ENCODE results near the gene ZBTB34. TPM values are rescaled to one million over a fixed set of nuclear protein-coding genes. Genes with fewer than 3 reads are reported as not detected.
"Not testable (repeated sequence)": the region's sequence is repeated elsewhere in the genome, so short reads cannot be mapped to it uniquely, and the experiment has no call there.

ZBTB34 gene
- total RNA-seq, 1 donor from 2014 or later: 21.9 TPM

GRCh38 chr9:126822873-126823272 lies 37.6 kb upstream of the ZBTB34 start:
- Histone ChIP-seq H3K4me1 (no peaks in the 10 kb centered on the region), H3F3A (ENCODE audit: low read depth) (no peaks in the 10 kb centered on the region), H3K36me3 (peaks cover 8% of the 10 kb centered on the region), H2AFZ (replicated peaks) (no peak overlapping the region), H4K20me1 (ENCODE audit: low read depth) (no peaks in the 10 kb centered on the region), H3K9me3 (ENCODE audit: low read depth) (peaks cover 15% of the 10 kb centered on the region), H3K9ac (no peak overlapping the region), H3K4me2 (no peak overlapping the region), H3K27me3 (no peaks in the 10 kb centered on the region), H3K79me2 (ENCODE audit: low read depth) (peaks cover 22% of the 10 kb centered on the region), H3K4me3 (no peak overlapping the region), H3K27ac (no peak overlapping the region)
- H3K9me3 Mint-ChIP-seq: peaks cover 31% of the 10 kb centered on the region
- H3K36me3 Mint-ChIP-seq: peaks cover 35% of the 10 kb centered on the region
- TF ChIP-seq CTCF (IDR thresholded peaks at IDR 0.05): no peak
- no peak for TF ChIP-seq EZH2 (IDR thresholded peaks at IDR 0.05)
- TF ChIP-seq EZH2phosphoT487 (IDR thresholded peaks at IDR 0.05): no peak
- H3K4me3 Mint-ChIP-seq: no peak overlapping the region
- H3K4me1 Mint-ChIP-seq: peaks cover 9% of the 10 kb centered on the region
- no peaks in the 10 kb centered on the region for H3K27me3 Mint-ChIP-seq (ENCODE audit: insufficient read depth, low read depth)
- no peak for DNase-seq (ENCODE audit: low spot score)
- no peak overlapping the region for H3K27ac Mint-ChIP-seq

- H3F3A ChIP-seq (ENCODE audit: low read depth); H3K4me1 ChIP-seq; DNase-seq (ENCODE audit: low spot score); H3K9ac ChIP-seq; H2AFZ ChIP-seq (replicated peaks); H3K4me3 ChIP-seq; H3K4me2 ChIP-seq; H3K36me3 ChIP-seq; H3K27me3 Mint-ChIP-seq (ENCODE audit: insufficient read depth, low read depth); H3K27ac ChIP-seq; H3K4me3 Mint-ChIP-seq; H3K9me3 ChIP-seq (ENCODE audit: low read depth); H3K27ac Mint-ChIP-seq; H4K20me1 ChIP-seq (ENCODE audit: low read depth); H3K27me3 ChIP-seq; H3K4me1 Mint-ChIP-seq: not testable (repeated sequence)
- Mint-ChIP-seq H3K36me3 (peaks cover 26% of the 10 kb centered on the region), H3K9me3 (peaks cover 21% of the 10 kb centered on the region)
- H3K79me2 ChIP-seq (ENCODE audit: low read depth): peaks cover 10% of the 10 kb centered on the region
These were observed 36.4 kb upstream of the ZBTB34 start for GRCh38 chr9:126824052-126824451.

GRCh38 chr9:126827227-126827626 lies 33.2 kb upstream of the ZBTB34 start:
- Histone ChIP-seq H3K4me1 (no peaks in the 10 kb centered on the region), H2AFZ (replicated peaks) (no peak overlapping the region), H3K9ac (no peak overlapping the region), H3K27ac (no peak overlapping the region), H3F3A (ENCODE audit: low read depth) (no peaks in the 10 kb centered on the region), H3K4me3 (no peak overlapping the region), H3K27me3 (no peaks in the 10 kb centered on the region), H3K4me2 (no peak overlapping the region), H3K79me2 (ENCODE audit: low read depth) (no peaks in the 10 kb centered on the region), H4K20me1 (ENCODE audit: low read depth) (no peaks in the 10 kb centered on the region), H3K36me3 (no peaks in the 10 kb centered on the region), H3K9me3 (ENCODE audit: low read depth) (no peaks in the 10 kb centered on the region)
- Mint-ChIP-seq H3K27me3 (ENCODE audit: insufficient read depth, low read depth) (peaks cover 2% of the 10 kb centered on the region), H3K9me3 (peaks cover 2% of the 10 kb centered on the region), H3K4me3 (no peak overlapping the region), H3K4me1 (peaks cover 3% of the 10 kb centered on the region), H3K36me3 (peaks cover 10% of the 10 kb centered on the region), H3K27ac (no peak overlapping the region)
- TF ChIP-seq EZH2 (IDR thresholded peaks at IDR 0.05): no peak
- no peak for TF ChIP-seq CTCF (IDR thresholded peaks at IDR 0.05)
- no peak for TF ChIP-seq EZH2phosphoT487 (IDR thresholded peaks at IDR 0.05)
- no peak for DNase-seq (ENCODE audit: low spot score)

- TF ChIP-seq CTCF (IDR thresholded peaks at IDR 0.05) (no peak), EZH2 (IDR thresholded peaks at IDR 0.05) (no peak), EZH2phosphoT487 (IDR thresholded peaks at IDR 0.05) (no peak)
- H3K9me3 Mint-ChIP-seq: peaks cover 2% of the 10 kb centered on the region
- H3K4me3 Mint-ChIP-seq: no peak overlapping the region
- H3K9me3 ChIP-seq (ENCODE audit: low read depth): no peaks in the 10 kb centered on the region
- peaks cover 17% of the 10 kb centered on the region for H3K36me3 Mint-ChIP-seq
- H3K4me2 ChIP-seq: no peak overlapping the region
- no peak overlapping the region for H3K9ac ChIP-seq
- no peaks in the 10 kb centered on the region for H3K4me1 Mint-ChIP-seq
- H3K27ac ChIP-seq: no peak overlapping the region
- no peaks in the 10 kb centered on the region for H3F3A ChIP-seq (ENCODE audit: low read depth)
- no peak for DNase-seq (ENCODE audit: low spot score)
- H3K27ac Mint-ChIP-seq: no peak overlapping the region
- no peak overlapping the region for H2AFZ ChIP-seq (replicated peaks)
- peaks cover 2% of the 10 kb centered on the region for H4K20me1 ChIP-seq (ENCODE audit: low read depth)
- H3K79me2 ChIP-seq (ENCODE audit: low read depth): no peaks in the 10 kb centered on the region
- no peak overlapping the region for H3K4me3 ChIP-seq
- H3K27me3 ChIP-seq: no peaks in the 10 kb centered on the region
- peaks cover 2% of the 10 kb centered on the region for H3K27me3 Mint-ChIP-seq (ENCODE audit: insufficient read depth, low read depth)
- H3K36me3 ChIP-seq: no peaks in the 10 kb centered on the region
- H3K4me1 ChIP-seq: no peaks in the 10 kb centered on the region
These were observed 31.4 kb upstream of the ZBTB34 start for GRCh38 chr9:126829035-126829434.

All from neural progenitor cell (in vitro differentiated cells).